RWPE1 (cell line): ENCODE measurements around the gene OR52E8.

Experiments used
- CTCF ChIA-PET: fragments of 350-600 bp; sonication (Branson Sonifier 250); formaldehyde crosslinking; extraction: SDS; loops from one replicate; lab custom pipeline; 2021; lab: Yijun Ruan, JAX
- POLR2A ChIA-PET: fragments of 400-600 bp; formaldehyde crosslinking; extraction: SDS; loops from one replicate; lab custom pipeline; 2020; ENCODE audit warnings: antibody characterized with exemption; ENCODE audit not compliant: low non-redundant PET; lab: Yijun Ruan, JAX
- DNase-seq: peaks from one replicate; pipeline ENCODE4 v3.0.0; 2012; ENCODE audit warnings: low spot score
- H3K27ac ChIP-seq: fragments of 450-650 bp; 2 replicates; pipeline ENCODE4 v1.5.1; 2017
- TF ChIP-seq, protein P1 (sequence below): fragments of 450-650 bp; conservative IDR thresholded peaks from 2 replicates; pipeline ENCODE4 v1.5.1; 2017; ENCODE audit warnings: low read depth, mild to moderate bottlenecking

OR52E8 gene

DNA sequence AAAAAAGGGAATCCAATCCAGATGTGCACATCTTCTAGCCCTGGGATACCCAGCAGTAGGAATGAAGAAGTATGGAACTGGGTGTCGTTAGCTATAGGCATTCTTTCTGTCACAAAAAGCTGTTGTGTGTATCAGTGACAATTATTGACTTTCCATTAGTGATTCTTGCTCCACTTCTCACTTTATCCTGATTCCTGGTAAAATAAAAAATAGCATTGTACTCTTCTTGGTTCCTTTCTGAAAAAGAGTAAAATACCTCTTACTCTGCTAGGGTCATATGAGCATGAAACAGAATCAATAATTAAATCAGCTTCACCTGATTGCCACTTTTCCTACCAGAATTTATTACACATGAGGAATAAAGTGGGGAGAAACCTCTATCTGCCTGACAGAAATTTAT, 15.7 kb downstream of the OR52E8 start, which contains the start of gene OR52E6:
TSS of gene OR52E6 (minus strand) at position 101 of the 400 bp plus-strand sequence. CDS start at position 101, 0 bp downstream.
- CTCF ChIA-PET: no interaction called here
- POLR2A ChIA-PET: interaction anchor here (0.5 kb wide), 1 partner anchor 9 kb away, joined by 7 read pairs; no protein-coding TSS in a partner anchor
- TF ChIP-seq, protein P1, sequence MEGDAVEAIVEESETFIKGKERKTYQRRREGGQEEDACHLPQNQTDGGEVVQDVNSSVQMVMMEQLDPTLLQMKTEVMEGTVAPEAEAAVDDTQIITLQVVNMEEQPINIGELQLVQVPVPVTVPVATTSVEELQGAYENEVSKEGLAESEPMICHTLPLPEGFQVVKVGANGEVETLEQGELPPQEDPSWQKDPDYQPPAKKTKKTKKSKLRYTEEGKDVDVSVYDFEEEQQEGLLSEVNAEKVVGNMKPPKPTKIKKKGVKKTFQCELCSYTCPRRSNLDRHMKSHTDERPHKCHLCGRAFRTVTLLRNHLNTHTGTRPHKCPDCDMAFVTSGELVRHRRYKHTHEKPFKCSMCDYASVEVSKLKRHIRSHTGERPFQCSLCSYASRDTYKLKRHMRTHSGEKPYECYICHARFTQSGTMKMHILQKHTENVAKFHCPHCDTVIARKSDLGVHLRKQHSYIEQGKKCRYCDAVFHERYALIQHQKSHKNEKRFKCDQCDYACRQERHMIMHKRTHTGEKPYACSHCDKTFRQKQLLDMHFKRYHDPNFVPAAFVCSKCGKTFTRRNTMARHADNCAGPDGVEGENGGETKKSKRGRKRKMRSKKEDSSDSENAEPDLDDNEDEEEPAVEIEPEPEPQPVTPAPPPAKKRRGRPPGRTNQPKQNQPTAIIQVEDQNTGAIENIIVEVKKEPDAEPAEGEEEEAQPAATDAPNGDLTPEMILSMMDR: no peak
- no peak for DNase-seq
- H3K27ac ChIP-seq: no peak within 1 kb of the TSS

DNA sequence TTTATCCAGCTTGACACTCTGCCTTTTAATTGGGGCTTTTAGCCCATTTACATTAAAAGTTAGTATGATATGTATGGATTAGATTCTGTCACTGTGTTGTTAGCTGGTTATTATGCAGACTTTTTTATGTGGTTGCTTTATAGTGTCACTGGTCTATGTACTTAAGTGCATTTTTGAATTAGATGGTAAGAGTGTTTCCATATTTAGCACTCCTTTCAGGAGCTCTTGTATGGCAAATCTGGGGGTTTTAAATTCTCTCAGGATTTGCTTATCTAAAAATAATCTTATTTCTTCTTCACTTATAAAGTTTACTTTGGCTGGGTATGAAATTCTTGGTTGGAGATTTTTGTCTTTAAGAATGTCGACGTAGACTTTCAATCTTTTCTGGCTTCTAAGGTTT, 19.8 kb downstream of the OR52E8 start:
- TF ChIP-seq, protein P1: no peak
- ChIA-PET CTCF (no interaction called here), POLR2A (no interaction called here)
- H3K27ac ChIP-seq: no peak overlapping the region
- DNase-seq: no peak

DNA sequence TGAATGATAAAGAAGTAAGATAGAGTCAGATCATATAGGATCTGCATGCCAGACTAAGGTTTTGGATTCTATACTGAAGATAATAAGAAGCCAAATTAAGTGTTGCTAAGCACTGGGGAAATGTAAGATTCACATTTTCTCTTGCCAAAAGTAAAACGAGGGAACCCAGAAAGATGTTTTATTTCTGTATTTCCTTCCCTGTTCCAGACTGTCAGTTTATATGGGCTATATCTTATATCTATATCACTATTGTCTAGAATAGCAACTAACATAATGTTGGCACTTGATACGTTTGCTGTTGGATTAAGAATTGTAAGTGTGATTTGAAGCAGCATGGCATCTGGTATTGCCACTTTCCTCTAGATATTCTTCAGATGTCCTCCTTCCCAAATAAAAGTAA, 24.0 kb downstream of the OR52E8 start:
- CTCF ChIA-PET: no interaction called here
- no peak overlapping the region for H3K27ac ChIP-seq
- DNase-seq: no peak
- TF ChIP-seq, protein P1: no peak
- POLR2A ChIA-PET: interaction anchor here (0.7 kb wide), 2 partner anchors 8 to 374 kb away, joined by 5 to 7 read pairs; partner anchors contain the start of gene OR52E6

DNA sequence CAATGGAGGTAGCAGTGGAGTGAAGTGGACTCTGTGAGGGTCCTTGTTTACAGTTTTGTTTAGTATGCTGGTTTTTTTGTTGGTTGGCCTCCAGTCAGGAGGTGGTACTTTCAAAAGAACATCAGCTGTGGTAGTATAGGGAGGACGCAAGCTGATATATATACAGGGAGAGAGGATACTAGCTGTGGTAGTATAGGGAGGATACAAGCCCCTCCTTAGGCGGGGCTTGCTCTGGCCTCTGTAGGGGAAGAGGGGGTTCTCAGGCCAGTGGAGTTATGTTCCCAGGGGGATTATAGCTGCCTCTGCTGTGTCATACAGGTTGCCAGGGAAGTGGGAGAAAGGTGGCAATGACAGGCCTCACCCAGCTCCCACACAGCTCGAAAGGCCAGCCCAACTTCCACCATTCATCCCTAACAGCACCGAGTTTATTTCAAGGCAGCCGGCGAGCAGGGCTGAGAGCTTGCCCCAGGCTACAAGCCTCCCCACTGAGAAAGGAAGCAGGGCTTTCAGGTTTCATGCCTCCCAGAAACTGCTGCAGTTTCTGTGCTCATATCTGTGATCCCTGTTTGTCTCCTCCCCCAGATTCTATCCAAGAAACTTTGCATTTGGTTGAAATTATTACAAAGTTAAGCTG, 26.2 kb downstream of the OR52E8 start:
- ChIA-PET CTCF (no interaction called here), POLR2A (no interaction called here)
- TF ChIP-seq, protein P1: no peak
- no peak overlapping the region for H3K27ac ChIP-seq
- DNase-seq: no peak

DNA sequence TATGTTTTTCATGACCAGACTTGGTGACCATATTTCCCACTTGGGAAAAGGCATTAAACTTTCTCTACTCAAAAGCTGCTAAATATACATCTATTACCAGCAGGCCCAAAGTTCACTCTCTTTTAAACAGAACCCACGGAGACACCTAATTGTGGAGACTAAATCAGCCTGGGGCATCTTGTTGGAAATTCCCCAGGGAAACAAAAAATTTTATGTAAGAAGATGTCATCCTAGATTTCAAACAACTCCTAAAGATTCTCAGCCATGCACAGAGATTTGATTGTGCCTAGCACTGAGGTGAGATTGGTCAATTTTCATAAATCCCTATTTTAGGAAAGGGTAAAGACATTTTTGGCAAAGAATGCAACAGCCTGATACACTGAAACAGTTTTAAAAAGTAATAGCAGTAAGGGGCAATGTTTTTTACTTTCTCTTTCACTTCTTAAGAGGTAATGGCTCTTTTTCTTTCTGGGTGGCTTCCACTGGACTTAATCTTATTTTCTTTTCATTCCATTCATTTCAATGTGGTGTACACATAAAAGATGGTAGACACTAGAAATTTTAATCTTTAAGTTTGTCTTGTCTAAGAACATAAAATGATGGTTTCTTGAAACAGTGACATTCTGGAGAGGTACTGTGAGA, 39.1 kb downstream of the OR52E8 start:
- ChIA-PET CTCF (interaction anchor here (0.6 to 0.7 kb wide), 3 partner anchors 342 to 1694 kb away, joined by 3 to 4 read pairs (median 3); no protein-coding TSS in a partner anchor), POLR2A (no interaction called here)
- TF ChIP-seq, protein P1: no peak
- no peak for DNase-seq
- H3K27ac ChIP-seq: no peak overlapping the region

DNA sequence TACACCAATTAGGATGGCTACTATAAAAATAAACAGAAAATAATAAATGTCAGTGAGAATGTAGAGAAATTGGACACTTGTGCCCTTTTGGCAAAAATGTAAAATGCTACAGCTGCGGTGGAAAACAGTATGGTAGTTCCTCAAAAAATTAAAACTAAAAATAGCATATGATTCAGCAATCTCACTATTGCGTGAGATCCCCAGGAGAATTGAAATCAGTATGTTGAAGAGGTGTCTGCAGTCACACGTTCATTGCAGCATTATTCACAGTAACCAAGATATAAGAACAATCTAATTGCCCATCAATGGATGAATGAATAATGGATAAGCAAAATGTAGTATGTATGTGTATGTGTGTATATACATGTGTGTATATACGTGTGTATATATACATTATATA, 42.0 kb downstream of the OR52E8 start:
- POLR2A ChIA-PET: no interaction called here
- TF ChIP-seq, protein P1: no peak
- no peak for DNase-seq
- CTCF ChIA-PET: no interaction called here
- H3K27ac ChIP-seq: no peak overlapping the region
